Caco-2 (cell line): ENCODE results near the gene HPS1. TPM values are rescaled to one million over a fixed set of nuclear protein-coding genes. Genes with fewer than 3 reads are reported as not detected.

Experiments used
- BruUV-seq: library from RNA; stranded (reverse); fragments of 400-500 nt; replicated peaks from 2 replicates; lab custom pipeline; 2021; lab: Mats Ljungman, UMichigan
- CTCF ChIA-PET: fragments of 300-600 bp; sonication (Branson Sonifier 250); formaldehyde crosslinking; loops from one replicate; lab custom pipeline; 2022; ENCODE audit warnings: antibody characterized with exemption; lab: Charles Lee
- POLR2A ChIA-PET: fragments of 300-600 bp; sonication (Branson Sonifier 250); formaldehyde crosslinking; loops from one replicate; lab custom pipeline; 2022; ENCODE audit warnings: antibody characterized with exemption; lab: Charles Lee
- DNase-seq, 2 experiments: peaks; one replicate each; pipeline versions ENCODE4 v3.0.0 to v3.0.0-alpha.2; 2020 to 2022
- H3K27me3 ChIP-seq: replicated peaks from 2 replicates; pipeline ENCODE4 v1.6.0; 2011; ENCODE audit warnings: low read length; ENCODE audit not compliant: control insufficient read depth, insufficient read depth
- H3K36me3 ChIP-seq: 2 replicates; pipeline ENCODE4 v1.5.1; 2011; ENCODE audit warnings: low read length; ENCODE audit not compliant: control insufficient read depth, insufficient read depth
- H3K4me1 ChIP-seq: fragments of 250-450 bp; sonication (Bioruptor Pico); 2 replicates; pipeline ENCODE4 v1.5.1; 2020; ENCODE audit warnings: mild to moderate bottlenecking
- H3K4me3 ChIP-seq: 2 replicates; pipeline ENCODE4 v1.5.1; 2011; ENCODE audit warnings: low read depth, mild to moderate bottlenecking, control low read depth, low read length
- H3K9me3 ChIP-seq: fragments of 250-450 bp; sonication (Bioruptor Pico); 2 replicates; pipeline ENCODE4 v1.5.1; 2020; ENCODE audit warnings: mild to moderate bottlenecking, moderate library complexity
- H3K27ac Mint-ChIP-seq: one replicate; pipeline ENCODE4 v1.8.0; 2022; ENCODE audit warnings: mixed read lengths; ENCODE audit not compliant: unreplicated experiment
- H3K27me3 Mint-ChIP-seq: one replicate; pipeline ENCODE4 v1.8.0; 2022; ENCODE audit warnings: mixed read lengths; ENCODE audit not compliant: insufficient read depth, unreplicated experiment
- H3K36me3 Mint-ChIP-seq: one replicate; pipeline ENCODE4 v1.8.0; 2022; ENCODE audit warnings: mild to moderate bottlenecking, mixed read lengths; ENCODE audit not compliant: insufficient read depth, unreplicated experiment
- H3K4me1 Mint-ChIP-seq: one replicate; pipeline ENCODE4 v1.8.0; 2022; ENCODE audit warnings: low read depth, mixed read lengths; ENCODE audit not compliant: unreplicated experiment
- H3K4me3 Mint-ChIP-seq: one replicate; pipeline ENCODE4 v1.8.0; 2022; ENCODE audit warnings: mild to moderate bottlenecking, moderate library complexity, mixed read lengths; ENCODE audit not compliant: unreplicated experiment
- H3K9me3 Mint-ChIP-seq: one replicate; pipeline ENCODE4 v1.8.0; 2022; ENCODE audit warnings: mixed read lengths; ENCODE audit not compliant: unreplicated experiment
- CTCF ChIP-seq, 2 experiments: fragments of 200-600 bp in 1 of 2; IDR thresholded peaks; 1 replicate in 1 of 2; 2 replicates in 1 of 2; pipeline versions ENCODE4 v1.5.1 to v1.8.0; 2011 to 2022; ENCODE audit warnings: antibody characterized with exemption in 1 of 2, control low read depth in 1 of 2, inconsistent platforms in 1 of 2, low read depth in 1 of 2, low read length in 1 of 2, mild to moderate bottlenecking in 1 of 2, moderate library complexity in 1 of 2; ENCODE audit not compliant: insufficient read depth in 1 of 2, severe bottlenecking in 1 of 2, unreplicated experiment in 1 of 2
- intact Hi-C: fragments of 100-400 bp; cut with micrococcal nuclease; formaldehyde crosslinking; loops from one replicate; pipeline ENCODE4 v1.10.0; 2022; ENCODE audit not compliant: unreplicated experiment
- total RNA-seq: library from RNA; stranded (reverse); gene quantifications from 2 replicates; pipeline ENCODE4 v1.2.3, GENCODE V29; 2022

HPS1 gene
- total RNA-seq, 1 experiment from 2014 or later: 51.9 TPM

GRCh38 chr10:98444314-98445006 lies 2.3 kb downstream of the HPS1 start:
- no peaks in the 10 kb centered on the region for H3K27me3 Mint-ChIP-seq
- H3K9me3 ChIP-seq: no peaks in the 10 kb centered on the region
- H3K9me3 Mint-ChIP-seq: no peaks in the 10 kb centered on the region
- H3K36me3 Mint-ChIP-seq: peaks cover 29% of the 10 kb centered on the region
- TF ChIP-seq CTCF (IDR thresholded peaks at IDR 0.05; ENCODE audit: insufficient read depth in 1 of 2, low read depth in 1 of 2, low read length in 1 of 2, severe bottlenecking in 1 of 2, unreplicated experiment in 1 of 2): no peak
- H3K4me1 Mint-ChIP-seq: peaks cover 6% of the 10 kb centered on the region
- H3K4me3 ChIP-seq: no peak overlapping the region
- H3K27ac Mint-ChIP-seq: peak overlapping the region; percentile 18
- intact Hi-C loops: no loop called here
- ChIA-PET CTCF (no interaction called here), POLR2A (no interaction called here)
- peaks cover 6% of the 10 kb centered on the region; the same call in 1 of the 2 replicates for H3K36me3 ChIP-seq
- BruUV-seq: TSS peak; percentile 10
- 0 out of 2 replicates have a peak, but pooled peaks cover 3% of the 10 kb centered on the region for H3K4me1 ChIP-seq
- no peak for DNase-seq
- no peaks in the 10 kb centered on the region for H3K27me3 ChIP-seq
- H3K4me3 Mint-ChIP-seq: peak overlapping the region; percentile 35

- Histone ChIP-seq H3K27me3 (no peaks in the 10 kb centered on the region), H3K4me3 (no peak overlapping the region), H3K4me1 (no peaks in the 10 kb centered on the region), H3K36me3 (peaks cover 3% of the 10 kb centered on the region; the same call in 1 of the 2 replicates), H3K9me3 (no peaks in the 10 kb centered on the region)
- TF ChIP-seq CTCF (IDR thresholded peaks at IDR 0.05; ENCODE audit: insufficient read depth in 1 of 2, low read depth in 1 of 2, low read length in 1 of 2, severe bottlenecking in 1 of 2, unreplicated experiment in 1 of 2): no peak
- CTCF ChIA-PET: no interaction called here
- H3K4me1 Mint-ChIP-seq: no peaks in the 10 kb centered on the region
- DNase-seq: no peak
- no peaks in the 10 kb centered on the region for H3K27me3 Mint-ChIP-seq
- peaks cover 15% of the 10 kb centered on the region for H3K36me3 Mint-ChIP-seq
- no peak overlapping the region for H3K27ac Mint-ChIP-seq
- no peaks in the 10 kb centered on the region for H3K9me3 Mint-ChIP-seq
- POLR2A ChIA-PET: no interaction called here
- intact Hi-C loops: no loop called here
- H3K4me3 Mint-ChIP-seq: no peak overlapping the region
- BruUV-seq: no TSS peak
Measured at GRCh38 chr10:98438715-98439114, 8.0 kb downstream of the HPS1 start.

GRCh38 chr10:98436704-98437103 lies 10.0 kb downstream of the HPS1 start:
- no peak overlapping the region for H3K4me3 ChIP-seq
- TF ChIP-seq CTCF (IDR thresholded peaks at IDR 0.05; ENCODE audit: insufficient read depth in 1 of 2, low read depth in 1 of 2, low read length in 1 of 2, severe bottlenecking in 1 of 2, unreplicated experiment in 1 of 2): no peak
- no peaks in the 10 kb centered on the region for H3K27me3 Mint-ChIP-seq
- no TSS peak for BruUV-seq
- peaks cover 8% of the 10 kb centered on the region for H3K36me3 Mint-ChIP-seq
- no peaks in the 10 kb centered on the region for H3K4me1 ChIP-seq
- no peak for DNase-seq
- no peak overlapping the region for H3K27ac Mint-ChIP-seq
- H3K36me3 ChIP-seq: peaks cover 1% of the 10 kb centered on the region; the same call in 1 of the 2 replicates
- no peaks in the 10 kb centered on the region for H3K9me3 Mint-ChIP-seq
- intact Hi-C loops: no loop called here
- POLR2A ChIA-PET: no interaction called here
- no peaks in the 10 kb centered on the region for H3K4me1 Mint-ChIP-seq
- H3K9me3 ChIP-seq: no peaks in the 10 kb centered on the region
- CTCF ChIA-PET: no interaction called here
- no peak overlapping the region for H3K4me3 Mint-ChIP-seq
- no peaks in the 10 kb centered on the region for H3K27me3 ChIP-seq
